ENCODE results near the gene NCOA1. TPM values are rescaled to one million over a fixed set of nuclear protein-coding genes. Genes with fewer than 3 reads are reported as not detected.

Gene NCOA1
- total RNA-seq, 4 donors from 2014 or later: 33.9 to 91.2 (median 60.1) TPM

- TF ChIP-seq CTCF (IDR thresholded peaks at IDR 0.05 in 4 of 5, conservative IDR thresholded peaks at IDR 0.05 in 1 of 5): peak in 3 of 5 experiments; percentile 3 to 34 (median 18)
- TF ChIP-seq POLR2A (IDR thresholded peaks at IDR 0.05): no peak
- no peak overlapping the region for H3K4me3 ChIP-seq
- DNase-seq (peak; percentile 18 to 46), ATAC-seq (peak; percentile 74 to 86)
- no peaks in the 10 kb centered on the region for H3K9me3 ChIP-seq
- no peaks in the 10 kb centered on the region for H3K36me3 ChIP-seq
- H3K27me3 ChIP-seq: no peaks in the 10 kb centered on the region
- H3K4me1 ChIP-seq: peaks cover 55 to 59% of the 10 kb centered on the region in 2 donors
- intact Hi-C loops (cut with DNase I; ENCODE audit: low total_unique reads) (loop anchor here (2.0 to 5.0 kb wide), 2 partner anchors 124 to 214 kb away; no protein-coding TSS in a partner anchor), in situ Hi-C loops (cut with MboI; ENCODE audit: low sequenced_read_pairs in 4 of 4) (no loop called here)
- H3K27ac ChIP-seq: peak overlapping the region; percentile 51 to 72 (median 62)
Observed at GRCh38 chr2:24613154-24613814, 122.2 kb downstream of the NCOA1 start.

- in situ Hi-C loops (cut with MboI; ENCODE audit: low sequenced_read_pairs in 4 of 4): no loop called here
- ATAC-seq: no peak
- Histone ChIP-seq H3K36me3 (no peaks in the 10 kb centered on the region), H3K9me3 (no peaks in the 10 kb centered on the region), H3K27me3 (no peaks in the 10 kb centered on the region), H3K4me3 (no peak overlapping the region), H3K4me1 (peaks cover 61 to 66% of the 10 kb centered on the region in 2 donors), H3K27ac (peak overlapping the region in 1 of 4 donors; percentile 9)
- TF ChIP-seq POLR2A (IDR thresholded peaks at IDR 0.05): no peak
- intact Hi-C loops (cut with DNase I; ENCODE audit: low total_unique reads): no loop called here
- no peak for DNase-seq
Observed at GRCh38 chr2:24616616-24617015, 125.6 kb downstream of the NCOA1 start.

- H3K9me3 ChIP-seq: no peaks in the 10 kb centered on the region
- TF ChIP-seq CTCF (IDR thresholded peaks at IDR 0.05 in 4 of 5, conservative IDR thresholded peaks at IDR 0.05 in 1 of 5): no peak
- TF ChIP-seq POLR2A (IDR thresholded peaks at IDR 0.05): no peak
- H3K4me1 ChIP-seq: peaks cover 60 to 68% of the 10 kb centered on the region in 2 donors
- H3K27ac ChIP-seq: no peak overlapping the region
- in situ Hi-C loops (cut with MboI; ENCODE audit: low sequenced_read_pairs in 4 of 4): no loop called here
- intact Hi-C loops (cut with DNase I; ENCODE audit: low total_unique reads): no loop called here
- no peaks in the 10 kb centered on the region for H3K27me3 ChIP-seq
- H3K36me3 ChIP-seq: no peaks in the 10 kb centered on the region
- DNase-seq: no peak
- ATAC-seq: no peak
- H3K4me3 ChIP-seq: no peak overlapping the region
Observed at GRCh38 chr2:24617424-24617823, 126.4 kb downstream of the NCOA1 start.

GRCh38 chr2:24618144-24618543 is 127.1 kb downstream of the NCOA1 start:
- peaks cover 56 to 74% of the 10 kb centered on the region in 2 donors for H3K4me1 ChIP-seq
- in situ Hi-C loops (cut with MboI; ENCODE audit: low sequenced_read_pairs in 4 of 4) (no loop called here), intact Hi-C loops (cut with DNase I; ENCODE audit: low total_unique reads) (no loop called here)
- DNase-seq (no peak), ATAC-seq (no peak)
- no peak for TF ChIP-seq CTCF (IDR thresholded peaks at IDR 0.05 in 4 of 5, conservative IDR thresholded peaks at IDR 0.05 in 1 of 5)
- no peak for TF ChIP-seq POLR2A (IDR thresholded peaks at IDR 0.05)
- H3K4me3 ChIP-seq: no peak overlapping the region
- no peak overlapping the region for H3K27ac ChIP-seq
- H3K9me3 ChIP-seq: no peaks in the 10 kb centered on the region
- H3K27me3 ChIP-seq: no peaks in the 10 kb centered on the region
- no peaks in the 10 kb centered on the region for H3K36me3 ChIP-seq

- Histone ChIP-seq H3K4me3 (no peak overlapping the region), H3K27ac (no peak overlapping the region), H3K27me3 (no peaks in the 10 kb centered on the region), H3K4me1 (peaks cover 56 to 74% of the 10 kb centered on the region in 2 donors), H3K9me3 (no peaks in the 10 kb centered on the region), H3K36me3 (no peaks in the 10 kb centered on the region)
- intact Hi-C loops (cut with DNase I; ENCODE audit: low total_unique reads): no loop called here
- no peak for TF ChIP-seq CTCF (IDR thresholded peaks at IDR 0.05 in 4 of 5, conservative IDR thresholded peaks at IDR 0.05 in 1 of 5)
- no peak for TF ChIP-seq POLR2A (IDR thresholded peaks at IDR 0.05)
- ATAC-seq (no peak), DNase-seq (no peak)
- in situ Hi-C loops (cut with MboI; ENCODE audit: low sequenced_read_pairs in 4 of 4): no loop called here
Observed at GRCh38 chr2:24618680-24619079, 127.6 kb downstream of the NCOA1 start.
